ENCODE measurements around the gene CCDC9B. TPM values are rescaled to one million over a fixed set of nuclear protein-coding genes. Genes with fewer than 3 reads are reported as not detected.

The CCDC9B gene
- total and polyA plus RNA-seq, 10 donors = 2.2 to 19.4 (median 7.1) TPM

- H3K4me1 ChIP-seq = peaks cover 13 to 61% (median 37%) of the 10 kb centered on the region in 6 donors
- DNase-seq = peak; percentile 87
- H3K9me3 ChIP-seq = no peaks in the 10 kb centered on the region
- intact Hi-C loops (cut with DNase I; ENCODE audit: low total_unique reads) = no loop called here
- no peaks in the 10 kb centered on the region for H3K36me3 ChIP-seq
- TF ChIP-seq CTCF (IDR thresholded peaks at IDR 0.05 in 8 of 11, conservative IDR thresholded peaks at IDR 0.05 in 3 of 11) (no peak), POLR2AphosphoS5 (IDR thresholded peaks at IDR 0.05) (peak in 1 of 3 donors; percentile 71)
- WGBS, 5 donors = 24 to 31% (median 29%) methylated on average over 10 of the region's 10 CpGs
- no peak overlapping the region for H3K4me3 ChIP-seq
- H3K27ac ChIP-seq = peak overlapping the region in 6 of 8 donors; percentile 13 to 50 (median 38)
- H3K27me3 ChIP-seq (replicated peaks in 1 of 7) = no peaks in the 10 kb centered on the region
Measured at GRCh38 chr15:40313531-40314398, 27.0 kb downstream of the CCDC9B start.

- no peaks in the 10 kb centered on the region for H3K27me3 ChIP-seq (replicated peaks in 1 of 7)
- no peak overlapping the region for H3K4me3 ChIP-seq
- TF ChIP-seq POLR2A (IDR thresholded peaks at IDR 0.05) = no peak
- 86 to 94% (median 93%) methylated on average over 8 to 10 of the region's 10 CpGs for WGBS, 5 donors
- peak; percentile 32 for DNase-seq
- H3K4me1 ChIP-seq = peaks cover 13 to 65% (median 39%) of the 10 kb centered on the region in 6 donors
- no peak overlapping the region for H3K27ac ChIP-seq
- H3K9me3 ChIP-seq = no peaks in the 10 kb centered on the region
- intact Hi-C loops (cut with DNase I; ENCODE audit: low total_unique reads) = no loop called here
- H3K36me3 ChIP-seq = no peaks in the 10 kb centered on the region
Measured at GRCh38 chr15:40312370-40313158, 28.2 kb downstream of the CCDC9B start.

GRCh38 chr15:40310993-40311392, 29.7 kb downstream of the CCDC9B start:
- Histone ChIP-seq H3K4me3 (no peak overlapping the region), H3K27ac (no peak overlapping the region), H3K4me1 (peaks cover 13 to 70% (median 48%) of the 10 kb centered on the region in 6 donors), H3K9me3 (no peaks in the 10 kb centered on the region), H3K36me3 (no peaks in the 10 kb centered on the region), H3K27me3 (replicated peaks in 1 of 7) (no peaks in the 10 kb centered on the region)
- TF ChIP-seq POLR2A (IDR thresholded peaks at IDR 0.05) = no peak
- TF ChIP-seq POLR2AphosphoS5 (IDR thresholded peaks at IDR 0.05) = no peak
- no peak for TF ChIP-seq CTCF (IDR thresholded peaks at IDR 0.05 in 8 of 11, conservative IDR thresholded peaks at IDR 0.05 in 3 of 11)
- DNase-seq = peak; percentile 69
- 67 to 84% (median 75%) methylated on average over 3 of the region's 3 CpGs for WGBS, 5 donors
- intact Hi-C loops (cut with DNase I; ENCODE audit: low total_unique reads) = no loop called here

- Histone ChIP-seq H3K9me3 (no peaks in the 10 kb centered on the region), H3K27ac (peak overlapping the region in 1 of 8 donors; percentile 98), H3K4me1 (peaks cover 13 to 77% (median 55%) of the 10 kb centered on the region in 6 donors), H3K36me3 (peaks cover 0 to 5% (median 0%) of the 10 kb centered on the region in 6 donors), H3K4me3 (no peak overlapping the region), H3K27me3 (replicated peaks in 1 of 7) (no peaks in the 10 kb centered on the region)
- DNase-seq = peak; percentile 91
- intact Hi-C loops (cut with DNase I; ENCODE audit: low total_unique reads) = no loop called here
- TF ChIP-seq POLR2AphosphoS5 (IDR thresholded peaks at IDR 0.05) (peak in 1 of 3 donors; percentile 31), CTCF (IDR thresholded peaks at IDR 0.05 in 8 of 11, conservative IDR thresholded peaks at IDR 0.05 in 3 of 11) (peak; percentile 61 to 90 (median 75)), POLR2A (IDR thresholded peaks at IDR 0.05) (no peak)
- 21 to 40% (median 28%) methylated on average over 4 of the region's 4 CpGs for WGBS, 5 donors
Measured at GRCh38 chr15:40310001-40310959, 30.5 kb downstream of the CCDC9B start.

Data from spleen (tissue), 11 donors.